MCF 10A (cell line): ENCODE results near the gene TRIM2. TPM values are rescaled to one million over a fixed set of nuclear protein-coding genes. Genes with fewer than 3 reads are reported as not detected.

ENCODE experiments used
- BruUV-seq: library from RNA; stranded (reverse); fragments of 400-500 nt; replicated peaks from 2 replicates; lab custom pipeline; 2021; lab: Mats Ljungman, UMichigan
- CTCF ChIA-PET: fragments of 300-600 bp; sonication (Branson Sonifier 250); formaldehyde crosslinking; extraction: SDS; loops from one replicate; lab custom pipeline; 2021; ENCODE audit warnings: antibody characterized with exemption, inconsistent platforms; lab: Yijun Ruan, JAX
- POLR2A ChIA-PET: fragments of 300-600, 350-650 bp; sonication (Branson Sonifier 250); formaldehyde crosslinking; extraction: SDS; loops from one replicate; lab custom pipeline; 2020; ENCODE audit warnings: antibody characterized with exemption, inconsistent platforms; lab: Yijun Ruan, JAX
- DNase-seq: peaks from one replicate; pipeline ENCODE4 v3.0.0-alpha.2; 2018; ENCODE audit not compliant: unreplicated experiment
- H3K27ac Mint-ChIP-seq: one replicate; pipeline ENCODE4 v1.8.0; 2022; ENCODE audit warnings: mild to moderate bottlenecking, low read depth, mixed read lengths; ENCODE audit not compliant: unreplicated experiment
- H3K27me3 Mint-ChIP-seq: one replicate; pipeline ENCODE4 v1.8.0; 2022; ENCODE audit warnings: mixed read lengths; ENCODE audit not compliant: insufficient read depth, unreplicated experiment
- H3K36me3 Mint-ChIP-seq: one replicate; pipeline ENCODE4 v1.8.0; 2022; ENCODE audit warnings: mild to moderate bottlenecking, moderate library complexity, mixed read lengths; ENCODE audit not compliant: insufficient read depth, unreplicated experiment
- H3K4me1 Mint-ChIP-seq: one replicate; pipeline ENCODE4 v1.8.0; 2022; ENCODE audit warnings: mixed read lengths; ENCODE audit not compliant: insufficient read depth, unreplicated experiment
- H3K4me3 Mint-ChIP-seq: one replicate; pipeline ENCODE4 v1.8.0; 2022; ENCODE audit warnings: mild to moderate bottlenecking, moderate library complexity, mixed read lengths; ENCODE audit not compliant: unreplicated experiment
- H3K9me3 Mint-ChIP-seq: one replicate; pipeline ENCODE4 v1.8.0; 2022; ENCODE audit warnings: mixed read lengths; ENCODE audit not compliant: unreplicated experiment
- intact Hi-C: fragments of 100-400 bp; cut with micrococcal nuclease; formaldehyde crosslinking; loops from 2 replicates; pipeline ENCODE4 v1.14.1; 2022
- total RNA-seq: library from RNA; stranded (reverse); gene quantifications from 2 replicates; pipeline ENCODE4 v1.2.3, GENCODE V29; 2022
- TF ChIP-seq, protein P1 (sequence below): fragments of 200-600 bp; IDR thresholded peaks from one replicate; pipeline ENCODE4 v1.8.0; 2022; ENCODE audit warnings: antibody characterized with exemption, mild to moderate bottlenecking; ENCODE audit not compliant: unreplicated experiment

The TRIM2 gene
- total RNA-seq, 1 experiment from 2014 or later = 37.2 TPM

DNA sequence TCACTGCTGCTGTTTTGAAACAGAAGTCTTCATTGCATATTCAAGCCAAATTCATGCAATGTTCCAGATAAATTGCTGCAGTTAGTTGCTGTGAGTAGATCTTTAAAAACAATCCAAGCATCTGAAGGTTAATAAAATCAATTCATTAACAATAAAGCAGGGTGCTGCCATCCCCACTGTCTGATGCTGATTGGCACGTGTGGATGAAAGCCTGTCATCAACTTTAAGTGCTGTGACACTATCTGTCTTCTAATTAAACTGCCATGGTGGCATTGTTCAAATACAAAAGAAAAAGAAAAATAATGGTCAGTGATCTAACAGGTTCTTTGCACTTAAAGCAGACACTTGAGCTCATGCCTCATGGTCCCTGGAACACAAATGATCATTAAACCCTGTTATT is 77.2 kb downstream of the TRIM2 start:
- CTCF ChIA-PET = no interaction called here
- intact Hi-C loops = no loop called here
- no TSS peak for BruUV-seq
- Mint-ChIP-seq H3K4me3 (no peak overlapping the region), H3K36me3 (peaks cover 12% of the 10 kb centered on the region), H3K4me1 (no peaks in the 10 kb centered on the region), H3K9me3 (no peaks in the 10 kb centered on the region), H3K27ac (no peak overlapping the region), H3K27me3 (no peaks in the 10 kb centered on the region)
- no peak for DNase-seq
- POLR2A ChIA-PET = interaction anchor here (1.0 kb wide), 1 partner anchor 21 kb away, joined by 4 read pairs; no protein-coding TSS in a partner anchor
- TF ChIP-seq, protein P1, sequence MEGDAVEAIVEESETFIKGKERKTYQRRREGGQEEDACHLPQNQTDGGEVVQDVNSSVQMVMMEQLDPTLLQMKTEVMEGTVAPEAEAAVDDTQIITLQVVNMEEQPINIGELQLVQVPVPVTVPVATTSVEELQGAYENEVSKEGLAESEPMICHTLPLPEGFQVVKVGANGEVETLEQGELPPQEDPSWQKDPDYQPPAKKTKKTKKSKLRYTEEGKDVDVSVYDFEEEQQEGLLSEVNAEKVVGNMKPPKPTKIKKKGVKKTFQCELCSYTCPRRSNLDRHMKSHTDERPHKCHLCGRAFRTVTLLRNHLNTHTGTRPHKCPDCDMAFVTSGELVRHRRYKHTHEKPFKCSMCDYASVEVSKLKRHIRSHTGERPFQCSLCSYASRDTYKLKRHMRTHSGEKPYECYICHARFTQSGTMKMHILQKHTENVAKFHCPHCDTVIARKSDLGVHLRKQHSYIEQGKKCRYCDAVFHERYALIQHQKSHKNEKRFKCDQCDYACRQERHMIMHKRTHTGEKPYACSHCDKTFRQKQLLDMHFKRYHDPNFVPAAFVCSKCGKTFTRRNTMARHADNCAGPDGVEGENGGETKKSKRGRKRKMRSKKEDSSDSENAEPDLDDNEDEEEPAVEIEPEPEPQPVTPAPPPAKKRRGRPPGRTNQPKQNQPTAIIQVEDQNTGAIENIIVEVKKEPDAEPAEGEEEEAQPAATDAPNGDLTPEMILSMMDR = no peak

DNA sequence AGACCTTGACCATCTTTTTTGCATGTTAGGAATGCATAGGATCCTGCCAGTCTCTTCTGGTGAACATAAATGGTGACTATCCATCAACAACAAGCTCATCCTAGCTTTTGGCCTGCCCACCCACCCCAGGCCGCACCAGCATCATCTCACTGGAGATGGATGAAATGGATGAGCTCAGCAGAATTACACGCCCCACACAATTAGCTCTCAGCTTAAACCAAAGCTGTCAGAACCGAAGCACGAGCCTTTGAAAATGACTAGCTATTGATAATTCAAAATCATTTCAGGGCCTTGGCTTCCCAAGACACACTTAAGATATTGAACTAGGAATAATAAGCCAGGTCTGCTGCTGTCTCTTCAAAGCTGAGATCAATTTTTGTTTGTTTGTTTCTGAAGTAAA is 77.8 kb downstream of the TRIM2 start:
- BruUV-seq = no TSS peak
- Mint-ChIP-seq H3K27ac (no peak overlapping the region), H3K4me3 (no peak overlapping the region), H3K36me3 (peaks cover 12% of the 10 kb centered on the region), H3K4me1 (no peaks in the 10 kb centered on the region), H3K9me3 (no peaks in the 10 kb centered on the region), H3K27me3 (no peaks in the 10 kb centered on the region)
- TF ChIP-seq, protein P1 = no peak
- POLR2A ChIA-PET = interaction anchor here (1.0 kb wide), 1 partner anchor 22 kb away, joined by 4 read pairs; no protein-coding TSS in a partner anchor
- no peak for DNase-seq
- CTCF ChIA-PET = interaction anchor here (0.6 kb wide), 2 partner anchors 434 to 467 kb away, joined by 3 to 4 read pairs; no protein-coding TSS in a partner anchor
- intact Hi-C loops = no loop called here

DNA sequence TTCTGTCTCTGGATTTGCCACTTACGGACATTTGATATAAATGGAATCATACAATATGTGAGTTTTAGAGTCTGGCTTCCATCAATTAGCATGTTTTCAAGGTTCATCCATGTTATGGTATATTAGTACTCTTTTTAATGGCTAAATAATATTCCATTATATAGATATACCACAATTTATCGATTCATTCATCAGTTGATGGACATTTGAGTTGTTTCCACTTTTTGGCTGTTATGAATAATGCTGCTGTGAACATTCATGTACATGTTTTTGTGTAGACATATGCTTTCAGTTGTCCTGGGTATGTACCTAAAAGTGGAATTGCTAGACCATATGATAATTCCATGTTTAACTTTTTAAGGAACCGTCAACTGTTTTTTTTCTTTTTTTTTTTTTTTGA is 79.0 kb downstream of the TRIM2 start:
- Mint-ChIP-seq H3K36me3 (peaks cover 12% of the 10 kb centered on the region), H3K4me1 (peaks cover under 1% of the 10 kb centered on the region), H3K9me3 (no peaks in the 10 kb centered on the region), H3K27me3 (no peaks in the 10 kb centered on the region), H3K27ac (no peak overlapping the region), H3K4me3 (no peak overlapping the region)
- POLR2A ChIA-PET = no interaction called here
- no peak for DNase-seq
- TF ChIP-seq, protein P1 = no peak
- CTCF ChIA-PET = no interaction called here
- intact Hi-C loops = no loop called here
- no TSS peak for BruUV-seq

DNA sequence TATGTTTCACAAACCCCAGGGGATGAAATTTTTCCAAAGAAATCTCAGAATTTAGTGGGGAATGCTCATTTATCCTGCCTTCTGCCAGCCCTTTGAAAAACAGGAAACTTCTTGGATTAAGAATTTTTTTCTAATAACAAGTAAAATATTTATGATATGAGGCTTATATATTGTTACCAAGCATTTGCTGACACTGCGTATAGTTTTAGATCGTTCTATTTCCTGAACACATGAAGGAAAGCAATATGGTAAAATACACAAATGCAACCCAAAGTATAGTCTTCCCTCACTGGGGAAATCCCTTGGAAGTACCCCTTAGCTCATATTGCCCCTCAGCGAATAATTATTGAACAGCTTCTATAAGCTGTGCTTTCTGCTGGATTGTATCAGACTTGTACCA is 85.9 kb downstream of the TRIM2 start:
- BruUV-seq = no TSS peak
- Mint-ChIP-seq H3K4me1 (peaks cover 5% of the 10 kb centered on the region), H3K9me3 (no peaks in the 10 kb centered on the region), H3K27me3 (no peaks in the 10 kb centered on the region), H3K27ac (no peak overlapping the region), H3K36me3 (peaks cover 25% of the 10 kb centered on the region), H3K4me3 (no peak overlapping the region)
- ChIA-PET POLR2A (no interaction called here), CTCF (interaction anchor here (0.9 kb wide), 1 partner anchor 146 kb away, joined by 3 read pairs; no protein-coding TSS in a partner anchor)
- DNase-seq = no peak
- intact Hi-C loops = no loop called here
- TF ChIP-seq, protein P1 = no peak
